Activated naive CD4-positive, alpha-beta T cell treated with anti-CD3 and anti-CD28 coated beads, Interleukin-2, amount 50 U/mL, for 72 hours (primary cell): ENCODE results near the gene NAXD. TPM values are rescaled to one million over a fixed set of nuclear protein-coding genes. Genes with fewer than 3 reads are reported as not detected.
A peak's percentile ranks its signal among the peaks of the same experiment; 100 is the strongest.
"Not testable (repeated sequence)": the region's sequence is repeated elsewhere in the genome, so short reads cannot be mapped to it uniquely, and the experiment has no call there.

ENCODE experiments used
- ATAC-seq, 2 donors: fragments of 150-1000 bp; cut with Tn5 transposase; 2 replicates each; pipeline ENCODE4 v1.10.0; 2021; ENCODE audit warnings: mild to moderate bottlenecking in 2 of 2, moderate library complexity in 2 of 2
- DNase-seq, 2 donors: peaks; one replicate each; pipeline ENCODE4 v3.0.0; 2021 to 2022; ENCODE audit warnings: low spot score in 2 of 2
- H3K27ac Mint-ChIP-seq, 2 donors: one replicate each; pipeline ENCODE4 v1.8.0; 2022; ENCODE audit warnings: mild to moderate bottlenecking in 2 of 2, mixed read lengths in 2 of 2
- H3K36me3 Mint-ChIP-seq, 2 donors: one replicate each; pipeline ENCODE4 v1.8.0; 2022; ENCODE audit warnings: mixed read lengths in 2 of 2
- H3K9me3 Mint-ChIP-seq, 2 donors: one replicate each; pipeline ENCODE4 v1.8.0; 2022; ENCODE audit warnings: mixed read lengths in 2 of 2
- total RNA-seq, 2 donors: library from RNA; stranded (reverse); gene quantifications; one replicate each; pipeline ENCODE4 v1.2.3, GENCODE V29; 2022

Gene NAXD
- total RNA-seq, 2 donors from 2014 or later: 19.7 to 24.8 TPM

DNA sequence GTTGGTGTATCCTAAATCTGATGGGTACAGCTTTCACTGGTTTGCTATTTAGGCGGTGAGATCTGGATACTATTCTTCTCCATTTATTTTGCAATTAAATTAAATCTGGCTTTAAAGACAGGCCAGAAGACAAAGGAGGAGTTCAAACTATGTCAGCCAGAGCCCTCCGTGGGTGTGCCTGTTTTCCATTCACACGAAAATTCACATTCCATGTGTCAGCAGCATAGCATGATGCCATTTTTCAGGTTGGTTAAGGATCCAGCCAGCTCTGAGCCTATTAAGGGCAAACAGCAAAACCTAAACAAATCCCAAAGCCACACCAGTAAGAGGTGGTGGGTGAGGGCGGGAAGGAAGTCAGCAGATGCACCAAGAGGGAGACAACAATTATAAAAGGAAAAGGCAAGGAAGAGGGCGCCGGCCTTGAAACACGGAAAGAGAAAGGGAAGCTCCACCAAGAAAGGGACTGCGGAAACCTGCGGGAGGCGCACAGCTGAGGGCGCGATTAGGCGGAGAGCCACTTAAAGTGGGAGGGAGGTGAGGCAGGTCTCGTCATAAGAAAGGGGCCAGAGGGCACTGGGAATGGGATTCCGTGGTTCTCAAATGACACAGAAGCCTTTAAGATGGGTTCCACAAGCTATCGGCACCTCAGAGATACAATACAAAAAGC lies 47.6 kb downstream of the NAXD start:
- ATAC-seq: no peak
- no peak for DNase-seq

DNA sequence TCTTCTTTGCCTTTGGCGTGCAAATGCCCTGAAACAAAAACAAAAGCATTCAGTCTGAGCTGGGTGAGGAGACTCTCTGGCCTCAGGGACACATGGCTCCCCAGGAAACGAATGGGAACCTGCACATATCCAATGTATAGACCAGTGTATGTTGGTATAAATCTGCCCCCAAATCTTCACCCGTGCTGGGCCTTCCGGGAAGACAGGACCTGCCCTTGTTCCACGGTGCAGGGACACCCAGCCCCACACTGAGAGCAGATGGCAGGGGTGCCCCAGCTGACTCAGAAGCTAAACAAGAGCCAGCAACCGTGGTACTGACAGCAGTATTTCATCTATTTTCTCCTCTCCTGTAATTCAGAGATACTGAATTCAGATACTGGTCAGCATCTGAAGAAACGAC lies 48.1 kb downstream of the NAXD start:
- Mint-ChIP-seq H3K9me3 (peaks cover 4 to 12% of the 10 kb centered on the region in 2 donors), H3K27ac (no peak overlapping the region), H3K36me3 (peaks cover 31 to 50% of the 10 kb centered on the region in 2 donors)
- no peak for DNase-seq
- no peak for ATAC-seq

More for the DNA sequence above, 47.6 kb downstream of the NAXD start:
- no peak overlapping the region for H3K27ac Mint-ChIP-seq
- peaks cover 4 to 12% of the 10 kb centered on the region in 2 donors for H3K9me3 Mint-ChIP-seq
- H3K36me3 Mint-ChIP-seq: peaks cover 33 to 56% of the 10 kb centered on the region in 2 donors

GRCh38 chr13:110664041-110664440 lies 48.7 kb downstream of the NAXD start:
- no peak overlapping the region for H3K27ac Mint-ChIP-seq
- peaks cover 31 to 47% of the 10 kb centered on the region in 2 donors for H3K36me3 Mint-ChIP-seq
- peaks cover 4 to 12% of the 10 kb centered on the region in 2 donors for H3K9me3 Mint-ChIP-seq
- DNase-seq (no peak), ATAC-seq (no peak)

- DNase-seq: no peak
- Mint-ChIP-seq H3K27ac (peak overlapping the region in 1 of 2 donors; percentile 65), H3K36me3 (peaks cover 31 to 40% of the 10 kb centered on the region in 2 donors), H3K9me3 (peaks cover 4 to 12% of the 10 kb centered on the region in 2 donors)
- ATAC-seq: no peak
These were observed 49.3 kb downstream of the NAXD start for GRCh38 chr13:110664673-110665072.

GRCh38 chr13:110665491-110666254 lies 50.3 kb downstream of the NAXD start:
- no peak for ATAC-seq

GRCh38 chr13:110666255-110666533 lies 50.8 kb downstream of the NAXD start:
- Mint-ChIP-seq H3K27ac (peak overlapping the region in 1 of 2 donors; percentile 36), H3K36me3 (peaks cover 36 to 38% of the 10 kb centered on the region in 2 donors)

More at GRCh38 chr13:110665491-110666254, 50.3 kb downstream of the NAXD start:
- H3K36me3 Mint-ChIP-seq: peaks cover 34 to 35% of the 10 kb centered on the region in 2 donors
- peak overlapping the region in 1 of 2 donors; percentile 14 for H3K27ac Mint-ChIP-seq
- DNase-seq: no peak
- peaks cover 4 to 12% of the 10 kb centered on the region in 2 donors for H3K9me3 Mint-ChIP-seq

GRCh38 chr13:110669036-110669435 lies 53.7 kb downstream of the NAXD start:
- H3K36me3 Mint-ChIP-seq: peaks cover 30 to 35% of the 10 kb centered on the region in 2 donors
- H3K9me3 Mint-ChIP-seq: no peaks in the 10 kb centered on the region

More at GRCh38 chr13:110666255-110666533, 50.8 kb downstream of the NAXD start:
- H3K9me3 Mint-ChIP-seq: peaks cover 4 to 11% of the 10 kb centered on the region in 2 donors
- DNase-seq (no peak), ATAC-seq (no peak)

DNA sequence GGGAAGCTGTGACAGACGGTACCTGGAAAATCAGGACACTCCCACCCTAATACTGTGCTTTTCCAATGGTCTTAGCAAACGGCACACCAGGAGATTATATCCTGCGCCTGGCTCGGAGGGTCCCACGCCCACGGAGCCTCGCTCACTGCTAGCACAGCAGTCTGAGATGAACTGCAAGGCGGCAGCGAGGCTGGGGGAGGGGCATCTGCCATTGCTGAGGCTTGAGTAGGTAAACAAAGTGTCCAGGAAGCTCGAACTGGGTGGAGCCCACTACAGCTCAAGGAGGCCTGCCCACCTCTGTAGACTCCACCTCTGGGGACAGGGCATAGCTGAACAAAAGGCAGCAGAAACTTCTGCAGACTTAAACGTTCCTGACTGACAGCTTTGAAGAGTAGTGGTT lies 54.5 kb downstream of the NAXD start:
- DNase-seq: not testable (repeated sequence)

More at GRCh38 chr13:110669036-110669435, 53.7 kb downstream of the NAXD start:
- peak overlapping the region in 1 of 2 donors; percentile 68 for H3K27ac Mint-ChIP-seq
- no peak for ATAC-seq
- DNase-seq: no peak

DNA sequence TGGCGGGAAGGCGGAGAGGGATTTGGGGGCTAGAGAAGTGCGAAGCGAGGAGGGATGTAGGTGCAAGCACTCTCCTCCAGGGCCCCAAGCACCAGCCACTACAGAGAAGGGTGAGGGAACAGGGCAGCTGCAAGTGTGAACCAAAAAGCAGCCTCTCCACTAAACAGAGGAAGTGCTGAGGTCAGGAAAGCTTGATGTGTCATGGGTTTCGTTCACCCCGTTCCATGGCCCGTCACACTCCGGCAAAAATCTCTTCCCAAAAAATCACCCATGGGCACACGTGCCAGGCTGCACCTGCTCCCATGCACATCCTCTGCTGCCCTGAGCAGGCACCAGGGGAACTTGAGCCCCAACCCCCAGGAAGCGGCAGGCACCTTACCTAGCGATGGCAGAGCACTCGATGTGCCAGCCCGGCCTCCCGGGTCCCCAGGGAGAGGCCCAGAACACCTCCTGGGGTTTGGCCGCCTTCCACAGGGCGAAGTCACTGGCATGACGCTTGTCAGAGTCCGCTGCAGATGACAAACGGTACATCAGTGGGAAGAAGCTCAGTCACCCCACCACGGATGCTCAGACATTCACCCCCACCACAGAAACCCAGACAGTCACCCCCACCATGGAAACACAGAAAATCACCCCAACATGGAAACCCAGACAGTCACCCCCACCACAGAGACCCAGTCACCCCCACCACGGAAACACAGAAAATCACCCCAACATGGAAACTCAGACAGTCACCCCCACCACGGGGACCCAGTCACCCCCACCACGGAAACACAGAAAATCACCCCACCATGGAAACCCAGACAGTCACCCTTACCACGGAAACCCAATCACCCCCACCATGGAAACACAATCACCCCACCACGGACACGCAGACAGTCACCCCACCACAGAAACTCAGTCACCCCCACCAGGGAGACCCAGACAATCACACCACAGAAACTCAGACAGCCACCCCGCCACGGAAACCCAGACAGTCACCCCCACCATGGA lies 61.5 kb downstream of the NAXD start:
- peaks cover 0 to 4% of the 10 kb centered on the region in 2 donors for H3K9me3 Mint-ChIP-seq
- H3K36me3 Mint-ChIP-seq: peaks cover 50 to 66% of the 10 kb centered on the region in 2 donors
- ATAC-seq: peak; percentile 70 to 72
- peak overlapping the region; percentile 47 to 73 for H3K27ac Mint-ChIP-seq
- no peak for DNase-seq

More for the DNA sequence above, 54.5 kb downstream of the NAXD start:
- ATAC-seq, H3K9me3 Mint-ChIP-seq, H3K27ac Mint-ChIP-seq: not testable (repeated sequence)
- H3K36me3 Mint-ChIP-seq: peaks cover 38 to 41% of the 10 kb centered on the region in 2 donors

DNA sequence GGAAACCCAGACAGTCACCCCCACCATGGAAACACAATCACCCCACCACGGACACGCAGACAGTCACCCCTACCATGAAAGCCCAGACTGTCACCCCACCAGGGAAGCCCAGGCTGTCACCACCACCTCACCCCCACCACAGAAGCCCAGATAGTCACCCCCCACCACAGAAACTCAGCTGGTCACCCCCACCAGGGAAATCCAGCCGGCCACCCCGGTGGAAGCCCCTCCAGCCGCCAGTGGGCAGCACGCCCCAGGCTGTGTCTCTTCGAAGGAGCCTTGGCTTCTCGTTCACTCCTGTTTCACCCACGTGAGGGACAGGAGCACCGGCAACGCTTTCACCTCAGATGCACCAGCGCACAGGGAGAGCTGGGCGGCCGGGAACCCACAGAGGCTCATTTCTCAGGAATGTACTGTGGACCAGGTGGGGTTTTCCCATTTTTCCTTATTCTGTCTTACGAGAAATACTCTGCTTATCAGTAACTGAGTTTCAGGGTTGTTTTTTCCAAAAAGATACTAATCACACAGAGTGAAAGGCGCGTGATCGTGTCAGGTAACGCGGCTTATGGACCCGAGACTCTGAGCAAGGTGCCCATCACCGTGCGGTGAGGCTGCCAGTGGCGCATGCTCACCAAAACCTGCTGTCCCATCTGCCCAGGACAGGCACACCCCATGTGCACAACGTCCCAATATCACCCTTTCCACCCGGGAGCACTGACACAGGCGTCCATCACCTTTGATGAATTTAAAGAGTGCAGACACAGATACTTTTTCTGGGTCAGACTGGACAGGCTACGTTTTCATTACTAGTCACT lies 62.6 kb downstream of the NAXD start:
- Mint-ChIP-seq H3K36me3 (peaks cover 42 to 60% of the 10 kb centered on the region in 2 donors), H3K9me3 (peaks cover 0 to 4% of the 10 kb centered on the region in 2 donors), H3K27ac (peak overlapping the region; percentile 22 to 38)
- ATAC-seq (peak; percentile 48 to 72), DNase-seq (no peak)

- DNase-seq: no peak
- Mint-ChIP-seq H3K27ac (peak overlapping the region in 1 of 2 donors; percentile 83), H3K36me3 (peaks cover 29 to 39% of the 10 kb centered on the region in 2 donors), H3K9me3 (peaks cover 0 to 4% of the 10 kb centered on the region in 2 donors)
- no peak for ATAC-seq
These were observed 65.5 kb downstream of the NAXD start for GRCh38 chr13:110680852-110681251.

- peaks cover 18 to 27% of the 10 kb centered on the region in 2 donors for H3K36me3 Mint-ChIP-seq
- DNase-seq: no peak
- ATAC-seq: no peak
- no peak overlapping the region for H3K27ac Mint-ChIP-seq
- H3K9me3 Mint-ChIP-seq: no peaks in the 10 kb centered on the region
These were observed 66.7 kb downstream of the NAXD start for GRCh38 chr13:110681868-110682550.

DNA sequence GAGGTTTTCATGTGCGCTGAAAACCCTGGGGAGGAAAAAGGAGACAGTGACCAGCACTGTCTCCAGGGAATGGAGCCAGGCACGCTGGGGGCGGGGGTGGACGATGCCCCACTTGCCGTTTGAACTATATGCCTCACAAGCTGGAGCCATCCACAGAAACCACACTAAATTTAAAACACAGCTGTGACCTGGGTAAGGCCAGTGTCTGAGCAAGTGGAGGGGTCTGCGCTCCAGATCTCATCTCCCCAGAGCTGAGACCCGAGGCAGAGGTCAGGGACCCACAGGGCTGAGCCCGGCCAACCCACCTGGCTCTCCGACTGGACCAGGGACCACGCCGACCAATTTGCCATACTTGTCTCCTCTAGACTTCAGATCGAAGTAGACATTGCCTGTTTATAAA lies 67.4 kb downstream of the NAXD start:
- H3K9me3 Mint-ChIP-seq: no peaks in the 10 kb centered on the region
- DNase-seq (no peak), ATAC-seq (no peak)
- H3K36me3 Mint-ChIP-seq: peaks cover 18 to 26% of the 10 kb centered on the region in 2 donors
- no peak overlapping the region for H3K27ac Mint-ChIP-seq

GRCh38 chr13:110683203-110683883 lies 68.0 kb downstream of the NAXD start:
- ATAC-seq (no peak), DNase-seq (no peak)
- Mint-ChIP-seq H3K9me3 (no peaks in the 10 kb centered on the region), H3K36me3 (peaks cover 14 to 20% of the 10 kb centered on the region in 2 donors), H3K27ac (no peak overlapping the region)

DNA sequence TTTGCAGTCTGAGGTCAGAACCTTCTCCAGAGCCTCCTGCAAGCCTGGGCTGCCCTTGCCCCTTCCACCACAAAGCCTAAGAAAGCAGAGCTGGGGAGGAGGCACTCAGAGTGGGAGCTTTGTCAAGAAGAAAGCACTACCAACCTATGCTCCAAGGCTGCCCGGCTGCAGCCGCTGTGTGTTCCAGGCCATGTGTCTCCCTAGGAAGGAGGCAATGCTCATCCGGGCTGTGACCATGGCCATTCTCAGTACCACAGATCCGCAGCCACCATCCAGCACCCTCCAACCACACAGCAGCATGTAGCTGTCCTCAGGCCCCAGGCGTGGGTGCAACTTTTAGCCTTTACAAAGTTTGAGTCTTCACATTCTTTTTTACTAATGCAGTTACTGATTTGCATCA lies 68.6 kb downstream of the NAXD start:
- ATAC-seq: no peak
- H3K36me3 Mint-ChIP-seq: peaks cover 8 to 14% of the 10 kb centered on the region in 2 donors

More for the DNA sequence above, 68.6 kb downstream of the NAXD start:
- Mint-ChIP-seq H3K9me3 (no peaks in the 10 kb centered on the region), H3K27ac (no peak overlapping the region)
- no peak for DNase-seq
